HEK293 (cell line): ENCODE data around the gene RASA3.

Source experiments
- MZF1 ChIP-seq: fragments of 450-650 bp; formaldehyde crosslinking; IDR thresholded peaks from 2 replicates; pipeline ENCODE4 v1.5.1; 2017; ENCODE audit warnings: missing biosample characterization, missing genetic modification characterization, borderline replicate concordance
- YY1 ChIP-seq: fragments of 450-650 bp; formaldehyde crosslinking; IDR thresholded peaks from 2 replicates; pipeline ENCODE4 v1.5.1; 2018; ENCODE audit warnings: missing biosample characterization, missing genetic modification characterization
- ZBTB20 ChIP-seq: fragments of 450-650 bp; formaldehyde crosslinking; IDR thresholded peaks from 2 replicates; pipeline ENCODE4 v1.5.1; 2016; ENCODE audit warnings: missing biosample characterization, missing genetic modification characterization
- ZNF302 ChIP-seq: fragments of 450-650 bp; formaldehyde crosslinking; IDR thresholded peaks from 2 replicates; pipeline ENCODE4 v1.5.1; 2016; ENCODE audit warnings: missing biosample characterization, missing genetic modification characterization, low read depth
- ZNF48 ChIP-seq: fragments of 450-650 bp; formaldehyde crosslinking; IDR thresholded peaks from 2 replicates; pipeline ENCODE4 v1.5.1; 2016; ENCODE audit warnings: missing biosample characterization, missing genetic modification characterization
- ZSCAN16 ChIP-seq: fragments of 450-650 bp; formaldehyde crosslinking; IDR thresholded peaks from 2 replicates; pipeline ENCODE4 v1.5.1; 2016; ENCODE audit warnings: missing biosample characterization, missing genetic modification characterization
- TF ChIP-seq, protein P1 (sequence below): fragments of 450-650 bp; formaldehyde crosslinking; IDR thresholded peaks from 2 replicates; pipeline ENCODE4 v1.5.1; 2016; ENCODE audit warnings: missing biosample characterization, missing genetic modification characterization
- TF ChIP-seq, protein P2 (sequence below): fragments of 450-650 bp; formaldehyde crosslinking; IDR thresholded peaks from 2 replicates; pipeline ENCODE4 v1.5.1; 2016; ENCODE audit warnings: missing biosample characterization, missing genetic modification characterization

DNA sequence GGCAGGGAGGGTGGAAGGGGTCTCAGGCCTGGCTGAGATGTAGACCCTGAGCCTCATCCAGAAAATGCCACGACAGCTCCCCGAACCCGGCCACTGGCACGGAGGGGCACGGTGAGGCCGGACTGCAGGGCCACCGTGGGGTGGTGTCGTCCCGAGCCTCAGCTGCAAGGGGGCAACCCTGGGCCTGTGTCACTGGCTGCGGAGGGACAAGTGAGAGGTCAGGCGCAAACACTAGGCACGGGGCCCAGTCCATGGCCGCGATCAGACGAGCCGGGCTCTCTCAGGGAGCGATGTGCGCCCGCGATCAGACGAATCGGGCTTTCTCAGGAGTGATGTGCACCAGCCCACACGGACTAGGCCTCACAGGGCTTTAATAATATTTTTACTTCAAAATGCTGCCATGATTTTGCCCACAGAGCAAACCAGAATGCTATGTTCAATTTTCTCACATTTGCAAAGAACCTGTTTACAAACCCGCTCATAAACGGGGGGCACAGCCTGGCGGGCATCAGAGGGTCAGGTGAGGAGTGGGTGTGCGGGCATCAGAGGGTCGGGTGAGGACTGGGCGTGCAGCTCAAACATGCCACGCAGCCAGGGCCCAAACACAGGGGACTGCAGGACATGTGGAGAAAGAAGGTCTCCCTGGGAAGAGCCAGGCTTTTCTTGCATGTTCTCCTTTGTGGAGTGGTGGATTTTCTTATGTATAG, 115.9 kb downstream of the RASA3 start:
- TF ChIP-seq, protein P1, sequence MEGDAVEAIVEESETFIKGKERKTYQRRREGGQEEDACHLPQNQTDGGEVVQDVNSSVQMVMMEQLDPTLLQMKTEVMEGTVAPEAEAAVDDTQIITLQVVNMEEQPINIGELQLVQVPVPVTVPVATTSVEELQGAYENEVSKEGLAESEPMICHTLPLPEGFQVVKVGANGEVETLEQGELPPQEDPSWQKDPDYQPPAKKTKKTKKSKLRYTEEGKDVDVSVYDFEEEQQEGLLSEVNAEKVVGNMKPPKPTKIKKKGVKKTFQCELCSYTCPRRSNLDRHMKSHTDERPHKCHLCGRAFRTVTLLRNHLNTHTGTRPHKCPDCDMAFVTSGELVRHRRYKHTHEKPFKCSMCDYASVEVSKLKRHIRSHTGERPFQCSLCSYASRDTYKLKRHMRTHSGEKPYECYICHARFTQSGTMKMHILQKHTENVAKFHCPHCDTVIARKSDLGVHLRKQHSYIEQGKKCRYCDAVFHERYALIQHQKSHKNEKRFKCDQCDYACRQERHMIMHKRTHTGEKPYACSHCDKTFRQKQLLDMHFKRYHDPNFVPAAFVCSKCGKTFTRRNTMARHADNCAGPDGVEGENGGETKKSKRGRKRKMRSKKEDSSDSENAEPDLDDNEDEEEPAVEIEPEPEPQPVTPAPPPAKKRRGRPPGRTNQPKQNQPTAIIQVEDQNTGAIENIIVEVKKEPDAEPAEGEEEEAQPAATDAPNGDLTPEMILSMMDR (tag by site-specific recombination): no peak
- no peak for TF ChIP-seq ZSCAN16 (tag by site-specific recombination)
- TF ChIP-seq MZF1 (tag by site-specific recombination): no peak
- TF ChIP-seq ZBTB20 (tag by site-specific recombination): no peak
- no peak for TF ChIP-seq ZNF48
- no peak for TF ChIP-seq ZNF302 (tag by site-specific recombination)
- TF ChIP-seq, protein P2, sequence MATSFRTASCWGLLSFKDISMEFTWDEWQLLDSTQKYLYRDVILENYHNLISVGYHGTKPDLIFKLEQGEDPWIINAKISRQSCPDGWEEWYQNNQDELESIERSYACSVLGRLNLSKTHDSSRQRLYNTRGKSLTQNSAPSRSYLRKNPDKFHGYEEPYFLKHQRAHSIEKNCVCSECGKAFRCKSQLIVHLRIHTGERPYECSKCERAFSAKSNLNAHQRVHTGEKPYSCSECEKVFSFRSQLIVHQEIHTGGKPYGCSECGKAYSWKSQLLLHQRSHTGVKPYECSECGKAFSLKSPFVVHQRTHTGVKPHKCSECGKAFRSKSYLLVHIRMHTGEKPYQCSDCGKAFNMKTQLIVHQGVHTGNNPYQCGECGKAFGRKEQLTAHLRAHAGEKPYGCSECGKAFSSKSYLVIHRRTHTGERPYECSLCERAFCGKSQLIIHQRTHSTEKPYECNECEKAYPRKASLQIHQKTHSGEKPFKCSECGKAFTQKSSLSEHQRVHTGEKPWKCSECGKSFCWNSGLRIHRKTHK (tag by site-specific recombination): no peak
- no peak for TF ChIP-seq YY1 (tag by site-specific recombination)
